NCI-H1092 (cell line): ENCODE data around the gene CDH24.

Source experiments
- DNase-seq: peaks from one replicate; lab custom pipeline; 2025; lab: John Stamatoyannopoulos, UW

Gene CDH24

GRCh38 chr14:23043145-23043544 lies 14.2 kb downstream of the CDH24 start:
- no peak for DNase-seq

- no peak for DNase-seq
Observed at GRCh38 chr14:23042162-23042965, 15.0 kb downstream of the CDH24 start, which contains the start of gene PSMB11. TSS of gene PSMB11 (plus strand) at chr14:23042212. CDS start at chr14:23042226, 14 bp downstream.

GRCh38 chr14:23041729-23042128 lies 15.6 kb downstream of the CDH24 start:
- DNase-seq = no peak

- DNase-seq = no peak
Observed at GRCh38 chr14:23040100-23040499, 17.2 kb downstream of the CDH24 start.

- DNase-seq = no peak
Observed at GRCh38 chr14:23035303-23036144, 21.8 kb downstream of the CDH24 start.

- no peak for DNase-seq
Observed at GRCh38 chr14:23034498-23035302, 22.6 kb downstream of the CDH24 start, which contains the start of gene PSMB5. TSS of gene PSMB5 (minus strand) at chr14:23034900. CDS start at chr14:23034881, 19 bp downstream.

- DNase-seq = no peak
Observed at GRCh38 chr14:23033801-23034497, 23.4 kb downstream of the CDH24 start.

- no peak for DNase-seq
Observed at GRCh38 chr14:23033251-23033727, 24.0 kb downstream of the CDH24 start.

GRCh38 chr14:23030936-23031335 lies 26.4 kb downstream of the CDH24 start:
- no peak for DNase-seq

- no peak for DNase-seq
Observed at GRCh38 chr14:23028799-23029198, 28.5 kb downstream of the CDH24 start.

GRCh38 chr14:23025151-23025814 lies 32.0 kb downstream of the CDH24 start:
- DNase-seq = no peak

- no peak for DNase-seq
Observed at GRCh38 chr14:23024612-23025075, 32.7 kb downstream of the CDH24 start.

GRCh38 chr14:23023795-23024152 lies 33.5 kb downstream of the CDH24 start:
- no peak for DNase-seq

GRCh38 chr14:23023022-23023794 lies 34.1 kb downstream of the CDH24 start:
- DNase-seq = no peak

- no peak for DNase-seq
Observed at GRCh38 chr14:23021889-23022442, 35.4 kb downstream of the CDH24 start.

GRCh38 chr14:23021434-23021833 lies 35.9 kb downstream of the CDH24 start:
- DNase-seq = no peak

- DNase-seq = no peak
Observed at GRCh38 chr14:23020143-23021128, 36.9 kb downstream of the CDH24 start.

- DNase-seq = no peak
Observed at GRCh38 chr14:23018107-23018506, 39.2 kb downstream of the CDH24 start.
